GM23338 (cell line): ENCODE results near the gene FAM234A. TPM values are rescaled to one million over a fixed set of nuclear protein-coding genes. Genes with fewer than 3 reads are reported as not detected.

Experiments
- ATAC-seq: fragments of 200-7000 bp; cut with Tn5 transposase; 3 replicates; pipeline ENCODE4 v1.9.1; 2020
- DNase-seq: peaks from one replicate; pipeline ENCODE4 v3.0.0-alpha.2; 2015; ENCODE audit warnings: low spot score
- H2AFZ ChIP-seq: fragments of 200-600 bp; sonication (generic); 2 replicates; pipeline ENCODE4 v1.8.0; 2016; ENCODE audit warnings: antibody characterized with exemption, mild to moderate bottlenecking, moderate library complexity
- H3F3A ChIP-seq: fragments of 200-600 bp; sonication (generic); replicated peaks from 2 replicates; pipeline ENCODE4 v1.8.0; 2017; ENCODE audit warnings: antibody characterized with exemption, mixed run types, low read depth
- H3K27ac ChIP-seq: fragments of 200-600 bp; sonication (generic); 2 replicates; pipeline ENCODE4 v1.6.1; 2016; ENCODE audit warnings: low read depth
- H3K27me3 ChIP-seq: fragments of 200-600 bp; sonication (generic); 2 replicates; pipeline ENCODE4 v1.8.0; 2016; ENCODE audit warnings: mild to moderate bottlenecking, mixed run types, moderate library complexity; ENCODE audit not compliant: insufficient read depth
- H3K36me3 ChIP-seq: fragments of 200-600 bp; sonication (generic); 2 replicates; pipeline ENCODE4 v1.8.0; 2016; ENCODE audit warnings: mild to moderate bottlenecking; ENCODE audit not compliant: insufficient read depth
- H3K4me1 ChIP-seq: fragments of 200-600 bp; sonication (generic); 2 replicates; pipeline ENCODE4 v1.8.0; 2016; ENCODE audit warnings: mild to moderate bottlenecking, moderate library complexity; ENCODE audit not compliant: insufficient read depth
- H3K4me2 ChIP-seq: fragments of 200-600 bp; sonication (generic); 2 replicates; pipeline ENCODE4 v1.7.1; 2017; ENCODE audit warnings: mixed run types
- H3K4me3 ChIP-seq: fragments of 200-600 bp; sonication (generic); 2 replicates; pipeline ENCODE4 v1.6.1; 2016; ENCODE audit warnings: mixed run types
- H3K79me2 ChIP-seq: fragments of 200-600 bp; sonication (generic); replicated peaks from 2 replicates; pipeline ENCODE4 v1.8.0; 2017; ENCODE audit warnings: mild to moderate bottlenecking; ENCODE audit not compliant: insufficient read depth
- H3K9me2 ChIP-seq: fragments of 200-600 bp; sonication (generic); 2 replicates; pipeline ENCODE4 v1.8.0; 2017; ENCODE audit not compliant: insufficient read depth
- H4K20me1 ChIP-seq: fragments of 200-600 bp; sonication (generic); replicated peaks from 2 replicates; pipeline ENCODE4 v1.8.0; 2017; ENCODE audit warnings: mild to moderate bottlenecking; ENCODE audit not compliant: insufficient read depth
- H3K27ac Mint-ChIP-seq: 2 replicates; pipeline ENCODE4 v1.8.0; 2020; ENCODE audit warnings: inconsistent platforms, mild to moderate bottlenecking, moderate library complexity, mixed read lengths
- H3K27me3 Mint-ChIP-seq: 3 replicates; pipeline ENCODE4 v1.8.0; 2022; ENCODE audit warnings: low read depth, mild to moderate bottlenecking, moderate library complexity, mixed read lengths, inconsistent platforms; ENCODE audit not compliant: insufficient read depth, poor library complexity
- H3K36me3 Mint-ChIP-seq: 3 replicates; pipeline ENCODE4 v1.8.0; 2021; ENCODE audit warnings: low read depth, mild to moderate bottlenecking, inconsistent platforms, moderate library complexity, mixed read lengths
- H3K4me1 Mint-ChIP-seq: 3 replicates; pipeline ENCODE4 v1.8.0; 2020; ENCODE audit warnings: mild to moderate bottlenecking, inconsistent platforms, mixed read lengths
- H3K4me3 Mint-ChIP-seq: 3 replicates; pipeline ENCODE4 v1.8.0; 2021; ENCODE audit warnings: moderate library complexity, mild to moderate bottlenecking, inconsistent platforms, mixed read lengths
- H3K9me3 Mint-ChIP-seq: 3 replicates; pipeline ENCODE4 v1.8.0; 2020; ENCODE audit warnings: moderate library complexity, mild to moderate bottlenecking, inconsistent platforms, mixed read lengths
- CREB1 ChIP-seq: fragments of 250-450 bp; sonication (Bioruptor Pico); IDR thresholded peaks from 2 replicates; pipeline ENCODE4 v1.5.0; 2020; ENCODE audit warnings: low read depth, mild to moderate bottlenecking, moderate library complexity
- CTCF ChIP-seq, 2 experiments: fragments of 200-600 bp in 1 of 2; sonication (generic) in 1 of 2; conservative IDR thresholded peaks; 2 replicates each; pipeline versions ENCODE4 v1.5.1 to v1.6.1; 2016 to 2017; ENCODE audit warnings: antibody characterized with exemption in 2 of 2, low read depth in 2 of 2, mild to moderate bottlenecking in 2 of 2, moderate library complexity in 1 of 2
- EZH2 ChIP-seq: fragments of 200-600 bp; sonication (generic); IDR thresholded peaks from one replicate; pipeline ENCODE4 v1.8.0; 2017; ENCODE audit warnings: antibody characterized with exemption, mild to moderate bottlenecking, low read depth; ENCODE audit not compliant: unreplicated experiment
- EZH2phosphoT487 ChIP-seq: fragments of 200-600 bp; sonication (generic); IDR thresholded peaks from one replicate; pipeline ENCODE4 v1.8.1; 2018; ENCODE audit warnings: antibody characterized with exemption; ENCODE audit not compliant: unreplicated experiment
- JUNB ChIP-seq: IDR thresholded peaks from one replicate; pipeline ENCODE4 v1.6.1; 2016; ENCODE audit warnings: antibody characterized with exemption; ENCODE audit not compliant: unreplicated experiment
- NANOG ChIP-seq: IDR thresholded peaks from 2 replicates; pipeline ENCODE4 v1.6.1; 2016; ENCODE audit warnings: antibody characterized with exemption, borderline replicate concordance
- POLR2AphosphoS5 ChIP-seq: IDR thresholded peaks from 2 replicates; pipeline ENCODE4 v1.6.1; 2016; ENCODE audit warnings: antibody characterized with exemption, low read depth
- REST ChIP-seq: IDR thresholded peaks from one replicate; pipeline ENCODE4 v1.6.1; 2018; ENCODE audit warnings: antibody characterized with exemption; ENCODE audit not compliant: unreplicated experiment
- STAT1 ChIP-seq: IDR thresholded peaks from one replicate; pipeline ENCODE4 v1.6.1; 2016; ENCODE audit warnings: antibody characterized with exemption; ENCODE audit not compliant: unreplicated experiment
- ZNF114 ChIP-seq: fragments of 250-450 bp; sonication (Bioruptor Pico); IDR thresholded peaks from 2 replicates; pipeline ENCODE4 v1.5.0; 2020; ENCODE audit warnings: mild to moderate bottlenecking, moderate library complexity
- ZNF331 ChIP-seq: fragments of 250-450 bp; sonication (Bioruptor Pico); IDR thresholded peaks from 2 replicates; pipeline ENCODE4 v1.5.0; 2020; ENCODE audit warnings: low read depth, mild to moderate bottlenecking, moderate library complexity
- polyA plus RNA-seq: library from polyadenylated mRNA; unstranded; fragments of >200 nt; fragmentation: Nextera tagmentation; extraction: Ambion mirVana; gene quantifications from 2 replicates; pipeline ENCODE4 v1.2.1, GENCODE V29; 2016
- total RNA-seq: library from RNA; depleted of rRNA; stranded (reverse); fragments of >200 nt; shearing (Covaris generic); gene quantifications from 2 replicates; pipeline ENCODE4 v1.2.3, GENCODE V29; 2014
- TF ChIP-seq, protein P1 (sequence below): fragments of 250-450 bp; sonication (Bioruptor Pico); IDR thresholded peaks from 2 replicates; pipeline ENCODE4 v1.5.0; 2020; ENCODE audit warnings: mild to moderate bottlenecking, moderate library complexity
- TF ChIP-seq, protein P2 (sequence below): IDR thresholded peaks from 2 replicates; pipeline ENCODE4 v1.6.1; 2016; ENCODE audit warnings: antibody characterized with exemption

FAM234A gene
- total and polyA plus RNA-seq, 2 experiments from 2014 or later, result 41.9 to 128 TPM

DNA sequence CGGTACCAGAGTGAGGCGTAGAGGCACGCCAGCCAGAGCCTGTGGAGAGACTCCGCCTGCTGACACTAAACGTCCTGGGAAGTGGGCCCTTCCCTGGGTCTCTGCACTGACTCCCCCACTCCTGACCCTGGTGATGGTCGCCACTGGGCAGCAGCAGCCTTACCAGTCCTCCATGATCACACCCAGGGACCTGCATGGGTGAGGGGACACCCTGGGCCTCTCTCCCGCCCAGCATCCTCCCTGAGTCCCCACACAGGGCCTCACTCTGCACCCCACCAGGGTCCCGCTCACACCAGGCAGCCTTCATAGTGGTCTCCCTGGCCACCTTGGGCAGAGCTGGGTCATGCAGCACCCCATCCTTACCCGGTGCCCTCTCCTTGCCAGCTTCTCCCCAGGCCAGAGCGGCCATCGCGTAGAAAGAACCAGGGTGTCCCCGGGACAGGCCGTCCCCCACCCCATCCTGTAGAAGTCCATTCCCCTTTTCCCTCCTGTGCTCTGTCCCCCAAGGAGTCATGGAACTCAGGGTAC lies 30.4 kb downstream of the FAM234A start:
- Histone ChIP-seq H3K27me3 (no peaks in the 10 kb centered on the region), H2AFZ (no peak overlapping the region), H4K20me1 (no peaks in the 10 kb centered on the region), H3F3A (0 out of 2 replicates have a peak, but pooled peaks cover 3% of the 10 kb centered on the region), H3K79me2 (no peaks in the 10 kb centered on the region), H3K36me3 (no peaks in the 10 kb centered on the region), H3K27ac (no peak overlapping the region), H3K4me3 (no peak overlapping the region), H3K9me2 (no peaks in the 10 kb centered on the region), H3K4me1 (no peaks in the 10 kb centered on the region), H3K4me2 (no peak overlapping the region)
- no peak overlapping the region for H3K27ac Mint-ChIP-seq
- DNase-seq (no peak), ATAC-seq (no peak)
- no peaks in the 10 kb centered on the region for H3K4me1 Mint-ChIP-seq
- peaks cover 10% of the 10 kb centered on the region for H3K27me3 Mint-ChIP-seq
- H3K9me3 Mint-ChIP-seq, result no peaks in the 10 kb centered on the region; the same call in 2 of the 3 replicates
- TF ChIP-seq, protein P1, sequence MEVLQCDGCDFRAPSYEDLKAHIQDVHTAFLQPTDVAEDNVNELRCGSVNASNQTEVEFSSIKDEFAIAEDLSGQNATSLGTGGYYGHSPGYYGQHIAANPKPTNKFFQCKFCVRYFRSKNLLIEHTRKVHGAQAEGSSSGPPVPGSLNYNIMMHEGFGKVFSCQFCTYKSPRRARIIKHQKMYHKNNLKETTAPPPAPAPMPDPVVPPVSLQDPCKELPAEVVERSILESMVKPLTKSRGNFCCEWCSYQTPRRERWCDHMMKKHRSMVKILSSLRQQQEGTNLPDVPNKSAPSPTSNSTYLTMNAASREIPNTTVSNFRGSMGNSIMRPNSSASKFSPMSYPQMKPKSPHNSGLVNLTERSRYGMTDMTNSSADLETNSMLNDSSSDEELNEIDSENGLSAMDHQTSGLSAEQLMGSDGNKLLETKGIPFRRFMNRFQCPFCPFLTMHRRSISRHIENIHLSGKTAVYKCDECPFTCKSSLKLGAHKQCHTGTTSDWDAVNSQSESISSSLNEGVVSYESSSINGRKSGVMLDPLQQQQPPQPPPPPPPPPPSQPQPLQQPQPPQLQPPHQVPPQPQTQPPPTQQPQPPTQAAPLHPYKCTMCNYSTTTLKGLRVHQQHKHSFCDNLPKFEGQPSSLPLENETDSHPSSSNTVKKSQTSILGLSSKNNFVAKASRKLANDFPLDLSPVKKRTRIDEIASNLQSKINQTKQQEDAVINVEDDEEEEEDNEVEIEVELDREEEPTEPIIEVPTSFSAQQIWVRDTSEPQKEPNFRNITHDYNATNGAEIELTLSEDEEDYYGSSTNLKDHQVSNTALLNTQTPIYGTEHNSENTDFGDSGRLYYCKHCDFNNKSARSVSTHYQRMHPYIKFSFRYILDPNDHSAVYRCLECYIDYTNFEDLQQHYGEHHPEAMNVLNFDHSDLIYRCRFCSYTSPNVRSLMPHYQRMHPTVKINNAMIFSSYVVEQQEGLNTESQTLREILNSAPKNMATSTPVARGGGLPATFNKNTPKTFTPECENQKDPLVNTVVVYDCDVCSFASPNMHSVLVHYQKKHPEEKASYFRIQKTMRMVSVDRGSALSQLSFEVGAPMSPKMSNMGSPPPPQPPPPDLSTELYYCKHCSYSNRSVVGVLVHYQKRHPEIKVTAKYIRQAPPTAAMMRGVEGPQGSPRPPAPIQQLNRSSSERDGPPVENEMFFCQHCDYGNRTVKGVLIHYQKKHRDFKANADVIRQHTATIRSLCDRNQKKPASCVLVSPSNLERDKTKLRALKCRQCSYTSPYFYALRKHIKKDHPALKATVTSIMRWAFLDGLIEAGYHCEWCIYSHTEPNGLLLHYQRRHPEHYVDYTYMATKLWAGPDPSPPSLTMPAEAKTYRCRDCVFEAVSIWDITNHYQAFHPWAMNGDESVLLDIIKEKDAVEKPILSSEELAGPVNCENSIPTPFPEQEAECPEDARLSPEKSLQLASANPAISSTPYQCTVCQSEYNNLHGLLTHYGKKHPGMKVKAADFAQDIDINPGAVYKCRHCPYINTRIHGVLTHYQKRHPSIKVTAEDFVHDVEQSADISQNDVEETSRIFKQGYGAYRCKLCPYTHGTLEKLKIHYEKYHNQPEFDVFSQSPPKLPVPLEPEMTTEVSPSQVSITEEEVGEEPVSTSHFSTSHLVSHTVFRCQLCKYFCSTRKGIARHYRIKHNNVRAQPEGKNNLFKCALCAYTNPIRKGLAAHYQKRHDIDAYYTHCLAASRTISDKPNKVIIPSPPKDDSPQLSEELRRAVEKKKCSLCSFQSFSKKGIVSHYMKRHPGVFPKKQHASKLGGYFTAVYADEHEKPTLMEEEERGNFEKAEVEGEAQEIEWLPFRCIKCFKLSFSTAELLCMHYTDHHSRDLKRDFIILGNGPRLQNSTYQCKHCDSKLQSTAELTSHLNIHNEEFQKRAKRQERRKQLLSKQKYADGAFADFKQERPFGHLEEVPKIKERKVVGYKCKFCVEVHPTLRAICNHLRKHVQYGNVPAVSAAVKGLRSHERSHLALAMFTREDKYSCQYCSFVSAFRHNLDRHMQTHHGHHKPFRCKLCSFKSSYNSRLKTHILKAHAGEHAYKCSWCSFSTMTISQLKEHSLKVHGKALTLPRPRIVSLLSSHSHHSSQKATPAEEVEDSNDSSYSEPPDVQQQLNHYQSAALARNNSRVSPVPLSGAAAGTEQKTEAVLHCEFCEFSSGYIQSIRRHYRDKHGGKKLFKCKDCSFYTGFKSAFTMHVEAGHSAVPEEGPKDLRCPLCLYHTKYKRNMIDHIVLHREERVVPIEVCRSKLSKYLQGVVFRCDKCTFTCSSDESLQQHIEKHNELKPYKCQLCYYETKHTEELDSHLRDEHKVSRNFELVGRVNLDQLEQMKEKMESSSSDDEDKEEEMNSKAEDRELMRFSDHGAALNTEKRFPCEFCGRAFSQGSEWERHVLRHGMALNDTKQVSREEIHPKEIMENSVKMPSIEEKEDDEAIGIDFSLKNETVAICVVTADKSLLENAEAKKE (CRISPR knock-in tag), result no peak
- TF ChIP-seq ZNF331 (CRISPR knock-in tag) (no peak), CTCF (conservative IDR thresholded peaks at IDR 0.05; ENCODE audit: low read depth in 2 of 2) (no peak), CREB1 (no peak), REST (no peak), JUNB (no peak), NANOG (no peak), POLR2AphosphoS5 (no peak), ZNF114 (CRISPR knock-in tag) (no peak), EZH2 (no peak), EZH2phosphoT487 (no peak), STAT1 (no peak)
- TF ChIP-seq, protein P2, sequence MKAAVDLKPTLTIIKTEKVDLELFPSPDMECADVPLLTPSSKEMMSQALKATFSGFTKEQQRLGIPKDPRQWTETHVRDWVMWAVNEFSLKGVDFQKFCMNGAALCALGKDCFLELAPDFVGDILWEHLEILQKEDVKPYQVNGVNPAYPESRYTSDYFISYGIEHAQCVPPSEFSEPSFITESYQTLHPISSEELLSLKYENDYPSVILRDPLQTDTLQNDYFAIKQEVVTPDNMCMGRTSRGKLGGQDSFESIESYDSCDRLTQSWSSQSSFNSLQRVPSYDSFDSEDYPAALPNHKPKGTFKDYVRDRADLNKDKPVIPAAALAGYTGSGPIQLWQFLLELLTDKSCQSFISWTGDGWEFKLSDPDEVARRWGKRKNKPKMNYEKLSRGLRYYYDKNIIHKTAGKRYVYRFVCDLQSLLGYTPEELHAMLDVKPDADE, result no peak
- H3K4me3 Mint-ChIP-seq, result no peak overlapping the region
- peaks cover 18% of the 10 kb centered on the region; the same call in 2 of the 3 replicates for H3K36me3 Mint-ChIP-seq
